ENCODE data around the gene CCDC86.

DNA sequence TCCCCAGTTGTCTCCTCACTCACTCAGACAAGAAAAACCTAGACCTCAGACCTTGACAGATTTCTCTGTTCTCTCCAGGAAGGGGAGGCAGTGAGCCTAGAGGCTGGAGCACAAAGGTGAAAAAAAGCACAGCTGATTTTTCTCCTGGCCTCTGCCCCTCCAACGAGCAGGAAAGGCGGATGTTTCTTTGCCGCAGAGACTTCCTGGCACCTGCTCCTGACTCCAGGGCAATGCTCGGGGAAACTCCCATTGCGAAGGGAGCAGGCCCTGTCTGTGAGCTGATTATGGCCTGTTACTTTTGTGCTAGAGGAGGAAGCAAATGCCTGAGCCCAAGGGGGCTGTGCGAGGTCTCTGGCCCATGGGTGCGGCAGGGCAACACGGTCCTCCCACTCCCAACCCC, 31.3 kb upstream of the CCDC86 start:
- TF ChIP-seq, protein P1, sequence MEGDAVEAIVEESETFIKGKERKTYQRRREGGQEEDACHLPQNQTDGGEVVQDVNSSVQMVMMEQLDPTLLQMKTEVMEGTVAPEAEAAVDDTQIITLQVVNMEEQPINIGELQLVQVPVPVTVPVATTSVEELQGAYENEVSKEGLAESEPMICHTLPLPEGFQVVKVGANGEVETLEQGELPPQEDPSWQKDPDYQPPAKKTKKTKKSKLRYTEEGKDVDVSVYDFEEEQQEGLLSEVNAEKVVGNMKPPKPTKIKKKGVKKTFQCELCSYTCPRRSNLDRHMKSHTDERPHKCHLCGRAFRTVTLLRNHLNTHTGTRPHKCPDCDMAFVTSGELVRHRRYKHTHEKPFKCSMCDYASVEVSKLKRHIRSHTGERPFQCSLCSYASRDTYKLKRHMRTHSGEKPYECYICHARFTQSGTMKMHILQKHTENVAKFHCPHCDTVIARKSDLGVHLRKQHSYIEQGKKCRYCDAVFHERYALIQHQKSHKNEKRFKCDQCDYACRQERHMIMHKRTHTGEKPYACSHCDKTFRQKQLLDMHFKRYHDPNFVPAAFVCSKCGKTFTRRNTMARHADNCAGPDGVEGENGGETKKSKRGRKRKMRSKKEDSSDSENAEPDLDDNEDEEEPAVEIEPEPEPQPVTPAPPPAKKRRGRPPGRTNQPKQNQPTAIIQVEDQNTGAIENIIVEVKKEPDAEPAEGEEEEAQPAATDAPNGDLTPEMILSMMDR (IDR thresholded peaks at IDR 0.05): no peak
- peak in 1 of 2 donors; percentile 14 for TF ChIP-seq POLR2AphosphoS5 (IDR thresholded peaks at IDR 0.05; ENCODE audit: insufficient read depth in 1 of 2, low read depth in 1 of 2)

Measured in vagina (tissue), 2 donors.